Measurements from ENCODE around the gene ACOX1.

- no peak for TF ChIP-seq EZH2phosphoT487 (IDR thresholded peaks at IDR 0.05; ENCODE audit: borderline replicate concordance)
- TF ChIP-seq CTCF (conservative IDR thresholded peaks at IDR 0.05; ENCODE audit: low read length): no peak
Observed at GRCh38 chr17:76011951-76012350, 33.0 kb upstream of the ACOX1 start.
